GM23338 (cell line): Measurements from ENCODE around the gene ISCA1. TPM values are rescaled to one million over a fixed set of nuclear protein-coding genes. Genes with fewer than 3 reads are reported as not detected.

ENCODE experiments used
- ATAC-seq: fragments of 200-7000 bp; cut with Tn5 transposase; 3 replicates; pipeline ENCODE4 v1.9.1; 2020
- DNase-seq: peaks from one replicate; pipeline ENCODE4 v3.0.0-alpha.2; 2015; ENCODE audit warnings: low spot score
- H2AFZ ChIP-seq: fragments of 200-600 bp; sonication (generic); 2 replicates; pipeline ENCODE4 v1.8.0; 2016; ENCODE audit warnings: antibody characterized with exemption, mild to moderate bottlenecking, moderate library complexity
- H3F3A ChIP-seq: fragments of 200-600 bp; sonication (generic); replicated peaks from 2 replicates; pipeline ENCODE4 v1.8.0; 2017; ENCODE audit warnings: antibody characterized with exemption, mixed run types, low read depth
- H3K27ac ChIP-seq: fragments of 200-600 bp; sonication (generic); 2 replicates; pipeline ENCODE4 v1.6.1; 2016; ENCODE audit warnings: low read depth
- H3K27me3 ChIP-seq: fragments of 200-600 bp; sonication (generic); 2 replicates; pipeline ENCODE4 v1.8.0; 2016; ENCODE audit warnings: mild to moderate bottlenecking, mixed run types, moderate library complexity; ENCODE audit not compliant: insufficient read depth
- H3K36me3 ChIP-seq: fragments of 200-600 bp; sonication (generic); 2 replicates; pipeline ENCODE4 v1.8.0; 2016; ENCODE audit warnings: mild to moderate bottlenecking; ENCODE audit not compliant: insufficient read depth
- H3K4me1 ChIP-seq: fragments of 200-600 bp; sonication (generic); 2 replicates; pipeline ENCODE4 v1.8.0; 2016; ENCODE audit warnings: mild to moderate bottlenecking, moderate library complexity; ENCODE audit not compliant: insufficient read depth
- H3K4me2 ChIP-seq: fragments of 200-600 bp; sonication (generic); 2 replicates; pipeline ENCODE4 v1.7.1; 2017; ENCODE audit warnings: mixed run types
- H3K4me3 ChIP-seq: fragments of 200-600 bp; sonication (generic); 2 replicates; pipeline ENCODE4 v1.6.1; 2016; ENCODE audit warnings: mixed run types
- H3K79me2 ChIP-seq: fragments of 200-600 bp; sonication (generic); replicated peaks from 2 replicates; pipeline ENCODE4 v1.8.0; 2017; ENCODE audit warnings: mild to moderate bottlenecking; ENCODE audit not compliant: insufficient read depth
- H3K9me2 ChIP-seq: fragments of 200-600 bp; sonication (generic); 2 replicates; pipeline ENCODE4 v1.8.0; 2017; ENCODE audit not compliant: insufficient read depth
- H4K20me1 ChIP-seq: fragments of 200-600 bp; sonication (generic); replicated peaks from 2 replicates; pipeline ENCODE4 v1.8.0; 2017; ENCODE audit warnings: mild to moderate bottlenecking; ENCODE audit not compliant: insufficient read depth
- H3K27ac Mint-ChIP-seq: 2 replicates; pipeline ENCODE4 v1.8.0; 2020; ENCODE audit warnings: inconsistent platforms, mild to moderate bottlenecking, moderate library complexity, mixed read lengths
- H3K27me3 Mint-ChIP-seq: 3 replicates; pipeline ENCODE4 v1.8.0; 2022; ENCODE audit warnings: low read depth, mild to moderate bottlenecking, moderate library complexity, mixed read lengths, inconsistent platforms; ENCODE audit not compliant: insufficient read depth, poor library complexity
- H3K36me3 Mint-ChIP-seq: 3 replicates; pipeline ENCODE4 v1.8.0; 2021; ENCODE audit warnings: low read depth, mild to moderate bottlenecking, inconsistent platforms, moderate library complexity, mixed read lengths
- H3K4me1 Mint-ChIP-seq: 3 replicates; pipeline ENCODE4 v1.8.0; 2020; ENCODE audit warnings: mild to moderate bottlenecking, inconsistent platforms, mixed read lengths
- H3K4me3 Mint-ChIP-seq: 3 replicates; pipeline ENCODE4 v1.8.0; 2021; ENCODE audit warnings: moderate library complexity, mild to moderate bottlenecking, inconsistent platforms, mixed read lengths
- H3K9me3 Mint-ChIP-seq: 3 replicates; pipeline ENCODE4 v1.8.0; 2020; ENCODE audit warnings: moderate library complexity, mild to moderate bottlenecking, inconsistent platforms, mixed read lengths
- CREB1 ChIP-seq: fragments of 250-450 bp; sonication (Bioruptor Pico); IDR thresholded peaks from 2 replicates; pipeline ENCODE4 v1.5.0; 2020; ENCODE audit warnings: low read depth, mild to moderate bottlenecking, moderate library complexity
- EZH2 ChIP-seq: fragments of 200-600 bp; sonication (generic); IDR thresholded peaks from one replicate; pipeline ENCODE4 v1.8.0; 2017; ENCODE audit warnings: antibody characterized with exemption, mild to moderate bottlenecking, low read depth; ENCODE audit not compliant: unreplicated experiment
- EZH2phosphoT487 ChIP-seq: fragments of 200-600 bp; sonication (generic); IDR thresholded peaks from one replicate; pipeline ENCODE4 v1.8.1; 2018; ENCODE audit warnings: antibody characterized with exemption; ENCODE audit not compliant: unreplicated experiment
- JUNB ChIP-seq: IDR thresholded peaks from one replicate; pipeline ENCODE4 v1.6.1; 2016; ENCODE audit warnings: antibody characterized with exemption; ENCODE audit not compliant: unreplicated experiment
- NANOG ChIP-seq: IDR thresholded peaks from 2 replicates; pipeline ENCODE4 v1.6.1; 2016; ENCODE audit warnings: antibody characterized with exemption, borderline replicate concordance
- POLR2AphosphoS5 ChIP-seq: IDR thresholded peaks from 2 replicates; pipeline ENCODE4 v1.6.1; 2016; ENCODE audit warnings: antibody characterized with exemption, low read depth
- STAT1 ChIP-seq: IDR thresholded peaks from one replicate; pipeline ENCODE4 v1.6.1; 2016; ENCODE audit warnings: antibody characterized with exemption; ENCODE audit not compliant: unreplicated experiment
- ZNF114 ChIP-seq: fragments of 250-450 bp; sonication (Bioruptor Pico); IDR thresholded peaks from 2 replicates; pipeline ENCODE4 v1.5.0; 2020; ENCODE audit warnings: mild to moderate bottlenecking, moderate library complexity
- ZNF331 ChIP-seq: fragments of 250-450 bp; sonication (Bioruptor Pico); IDR thresholded peaks from 2 replicates; pipeline ENCODE4 v1.5.0; 2020; ENCODE audit warnings: low read depth, mild to moderate bottlenecking, moderate library complexity
- polyA plus RNA-seq: library from polyadenylated mRNA; unstranded; fragments of >200 nt; fragmentation: Nextera tagmentation; extraction: Ambion mirVana; gene quantifications from 2 replicates; pipeline ENCODE4 v1.2.1, GENCODE V29; 2016
- total RNA-seq: library from RNA; depleted of rRNA; stranded (reverse); fragments of >200 nt; shearing (Covaris generic); gene quantifications from 2 replicates; pipeline ENCODE4 v1.2.3, GENCODE V29; 2014
- TF ChIP-seq, protein P1 (sequence below): IDR thresholded peaks from 2 replicates; pipeline ENCODE4 v1.6.1; 2016; ENCODE audit warnings: antibody characterized with exemption
- TF ChIP-seq, protein P2 (sequence below), 2 experiments: fragments of 200-600 bp in 1 of 2; sonication (generic) in 1 of 2; conservative IDR thresholded peaks; 2 replicates each; pipeline versions ENCODE4 v1.5.1 to v1.6.1; 2016 to 2017; ENCODE audit warnings: antibody characterized with exemption in 2 of 2, low read depth in 2 of 2, mild to moderate bottlenecking in 2 of 2, moderate library complexity in 1 of 2
- TF ChIP-seq, protein P3 (sequence below): fragments of 250-450 bp; sonication (Bioruptor Pico); IDR thresholded peaks from 2 replicates; pipeline ENCODE4 v1.5.0; 2020; ENCODE audit warnings: mild to moderate bottlenecking, moderate library complexity
- TF ChIP-seq, protein P4 (sequence below): IDR thresholded peaks from one replicate; pipeline ENCODE4 v1.6.1; 2018; ENCODE audit warnings: antibody characterized with exemption; ENCODE audit not compliant: unreplicated experiment

ISCA1 gene
- total and polyA plus RNA-seq, 2 experiments from 2014 or later = 54.9 to 61.0 TPM

DNA sequence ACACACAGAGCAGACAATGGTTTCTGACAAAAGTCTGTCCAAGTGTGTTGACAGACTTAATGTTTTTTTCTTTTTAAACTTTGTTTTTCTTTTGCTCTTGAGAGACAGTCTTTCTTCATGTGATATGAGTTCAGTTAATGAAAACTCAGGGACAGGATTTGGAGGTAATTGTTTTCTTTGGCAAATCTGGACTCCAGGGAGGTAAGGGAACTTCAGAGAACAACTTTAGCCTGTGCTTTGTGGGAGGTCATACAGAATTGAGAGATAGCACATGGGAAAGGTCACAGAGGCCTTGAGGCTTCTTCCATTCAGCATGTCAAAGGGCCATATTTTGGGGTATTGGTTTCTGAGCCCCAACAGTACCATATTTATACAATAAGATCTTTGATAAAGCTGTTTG is 32.2 kb downstream of the ISCA1 start:
- no peak overlapping the region for H3K4me3 ChIP-seq
- Mint-ChIP-seq H3K27me3 (peaks cover 3% of the 10 kb centered on the region), H3K36me3 (peaks cover 13% of the 10 kb centered on the region; the same call in 2 of the 3 replicates), H3K9me3 (peaks cover 28% of the 10 kb centered on the region), H3K4me3 (no peak overlapping the region), H3K27ac (no peak overlapping the region), H3K4me1 (no peaks in the 10 kb centered on the region; the same call in 2 of the 3 replicates)
- DNase-seq (no peak), ATAC-seq (no peak)
- no peaks in the 10 kb centered on the region for H3K9me2 ChIP-seq
- peaks cover 9% of the 10 kb centered on the region; the same call in 1 of the 2 replicates for H3K36me3 ChIP-seq
- no peak overlapping the region for H3K27ac ChIP-seq
- no peaks in the 10 kb centered on the region for H3K79me2 ChIP-seq
- no peaks in the 10 kb centered on the region for H4K20me1 ChIP-seq
- H3K4me2 ChIP-seq = no peak overlapping the region
- no peaks in the 10 kb centered on the region for H3F3A ChIP-seq
- H2AFZ ChIP-seq = no peak overlapping the region
- TF ChIP-seq, protein P1, sequence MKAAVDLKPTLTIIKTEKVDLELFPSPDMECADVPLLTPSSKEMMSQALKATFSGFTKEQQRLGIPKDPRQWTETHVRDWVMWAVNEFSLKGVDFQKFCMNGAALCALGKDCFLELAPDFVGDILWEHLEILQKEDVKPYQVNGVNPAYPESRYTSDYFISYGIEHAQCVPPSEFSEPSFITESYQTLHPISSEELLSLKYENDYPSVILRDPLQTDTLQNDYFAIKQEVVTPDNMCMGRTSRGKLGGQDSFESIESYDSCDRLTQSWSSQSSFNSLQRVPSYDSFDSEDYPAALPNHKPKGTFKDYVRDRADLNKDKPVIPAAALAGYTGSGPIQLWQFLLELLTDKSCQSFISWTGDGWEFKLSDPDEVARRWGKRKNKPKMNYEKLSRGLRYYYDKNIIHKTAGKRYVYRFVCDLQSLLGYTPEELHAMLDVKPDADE = no peak
- TF ChIP-seq EZH2 (no peak), JUNB (no peak), EZH2phosphoT487 (no peak), POLR2AphosphoS5 (no peak), CREB1 (CRISPR knock-in tag) (no peak), STAT1 (no peak), NANOG (no peak), ZNF331 (CRISPR knock-in tag) (no peak), ZNF114 (CRISPR knock-in tag) (no peak)
- TF ChIP-seq, protein P2, sequence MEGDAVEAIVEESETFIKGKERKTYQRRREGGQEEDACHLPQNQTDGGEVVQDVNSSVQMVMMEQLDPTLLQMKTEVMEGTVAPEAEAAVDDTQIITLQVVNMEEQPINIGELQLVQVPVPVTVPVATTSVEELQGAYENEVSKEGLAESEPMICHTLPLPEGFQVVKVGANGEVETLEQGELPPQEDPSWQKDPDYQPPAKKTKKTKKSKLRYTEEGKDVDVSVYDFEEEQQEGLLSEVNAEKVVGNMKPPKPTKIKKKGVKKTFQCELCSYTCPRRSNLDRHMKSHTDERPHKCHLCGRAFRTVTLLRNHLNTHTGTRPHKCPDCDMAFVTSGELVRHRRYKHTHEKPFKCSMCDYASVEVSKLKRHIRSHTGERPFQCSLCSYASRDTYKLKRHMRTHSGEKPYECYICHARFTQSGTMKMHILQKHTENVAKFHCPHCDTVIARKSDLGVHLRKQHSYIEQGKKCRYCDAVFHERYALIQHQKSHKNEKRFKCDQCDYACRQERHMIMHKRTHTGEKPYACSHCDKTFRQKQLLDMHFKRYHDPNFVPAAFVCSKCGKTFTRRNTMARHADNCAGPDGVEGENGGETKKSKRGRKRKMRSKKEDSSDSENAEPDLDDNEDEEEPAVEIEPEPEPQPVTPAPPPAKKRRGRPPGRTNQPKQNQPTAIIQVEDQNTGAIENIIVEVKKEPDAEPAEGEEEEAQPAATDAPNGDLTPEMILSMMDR (conservative IDR thresholded peaks at IDR 0.05; ENCODE audit: low read depth in 2 of 2) = no peak
- TF ChIP-seq, protein P3, sequence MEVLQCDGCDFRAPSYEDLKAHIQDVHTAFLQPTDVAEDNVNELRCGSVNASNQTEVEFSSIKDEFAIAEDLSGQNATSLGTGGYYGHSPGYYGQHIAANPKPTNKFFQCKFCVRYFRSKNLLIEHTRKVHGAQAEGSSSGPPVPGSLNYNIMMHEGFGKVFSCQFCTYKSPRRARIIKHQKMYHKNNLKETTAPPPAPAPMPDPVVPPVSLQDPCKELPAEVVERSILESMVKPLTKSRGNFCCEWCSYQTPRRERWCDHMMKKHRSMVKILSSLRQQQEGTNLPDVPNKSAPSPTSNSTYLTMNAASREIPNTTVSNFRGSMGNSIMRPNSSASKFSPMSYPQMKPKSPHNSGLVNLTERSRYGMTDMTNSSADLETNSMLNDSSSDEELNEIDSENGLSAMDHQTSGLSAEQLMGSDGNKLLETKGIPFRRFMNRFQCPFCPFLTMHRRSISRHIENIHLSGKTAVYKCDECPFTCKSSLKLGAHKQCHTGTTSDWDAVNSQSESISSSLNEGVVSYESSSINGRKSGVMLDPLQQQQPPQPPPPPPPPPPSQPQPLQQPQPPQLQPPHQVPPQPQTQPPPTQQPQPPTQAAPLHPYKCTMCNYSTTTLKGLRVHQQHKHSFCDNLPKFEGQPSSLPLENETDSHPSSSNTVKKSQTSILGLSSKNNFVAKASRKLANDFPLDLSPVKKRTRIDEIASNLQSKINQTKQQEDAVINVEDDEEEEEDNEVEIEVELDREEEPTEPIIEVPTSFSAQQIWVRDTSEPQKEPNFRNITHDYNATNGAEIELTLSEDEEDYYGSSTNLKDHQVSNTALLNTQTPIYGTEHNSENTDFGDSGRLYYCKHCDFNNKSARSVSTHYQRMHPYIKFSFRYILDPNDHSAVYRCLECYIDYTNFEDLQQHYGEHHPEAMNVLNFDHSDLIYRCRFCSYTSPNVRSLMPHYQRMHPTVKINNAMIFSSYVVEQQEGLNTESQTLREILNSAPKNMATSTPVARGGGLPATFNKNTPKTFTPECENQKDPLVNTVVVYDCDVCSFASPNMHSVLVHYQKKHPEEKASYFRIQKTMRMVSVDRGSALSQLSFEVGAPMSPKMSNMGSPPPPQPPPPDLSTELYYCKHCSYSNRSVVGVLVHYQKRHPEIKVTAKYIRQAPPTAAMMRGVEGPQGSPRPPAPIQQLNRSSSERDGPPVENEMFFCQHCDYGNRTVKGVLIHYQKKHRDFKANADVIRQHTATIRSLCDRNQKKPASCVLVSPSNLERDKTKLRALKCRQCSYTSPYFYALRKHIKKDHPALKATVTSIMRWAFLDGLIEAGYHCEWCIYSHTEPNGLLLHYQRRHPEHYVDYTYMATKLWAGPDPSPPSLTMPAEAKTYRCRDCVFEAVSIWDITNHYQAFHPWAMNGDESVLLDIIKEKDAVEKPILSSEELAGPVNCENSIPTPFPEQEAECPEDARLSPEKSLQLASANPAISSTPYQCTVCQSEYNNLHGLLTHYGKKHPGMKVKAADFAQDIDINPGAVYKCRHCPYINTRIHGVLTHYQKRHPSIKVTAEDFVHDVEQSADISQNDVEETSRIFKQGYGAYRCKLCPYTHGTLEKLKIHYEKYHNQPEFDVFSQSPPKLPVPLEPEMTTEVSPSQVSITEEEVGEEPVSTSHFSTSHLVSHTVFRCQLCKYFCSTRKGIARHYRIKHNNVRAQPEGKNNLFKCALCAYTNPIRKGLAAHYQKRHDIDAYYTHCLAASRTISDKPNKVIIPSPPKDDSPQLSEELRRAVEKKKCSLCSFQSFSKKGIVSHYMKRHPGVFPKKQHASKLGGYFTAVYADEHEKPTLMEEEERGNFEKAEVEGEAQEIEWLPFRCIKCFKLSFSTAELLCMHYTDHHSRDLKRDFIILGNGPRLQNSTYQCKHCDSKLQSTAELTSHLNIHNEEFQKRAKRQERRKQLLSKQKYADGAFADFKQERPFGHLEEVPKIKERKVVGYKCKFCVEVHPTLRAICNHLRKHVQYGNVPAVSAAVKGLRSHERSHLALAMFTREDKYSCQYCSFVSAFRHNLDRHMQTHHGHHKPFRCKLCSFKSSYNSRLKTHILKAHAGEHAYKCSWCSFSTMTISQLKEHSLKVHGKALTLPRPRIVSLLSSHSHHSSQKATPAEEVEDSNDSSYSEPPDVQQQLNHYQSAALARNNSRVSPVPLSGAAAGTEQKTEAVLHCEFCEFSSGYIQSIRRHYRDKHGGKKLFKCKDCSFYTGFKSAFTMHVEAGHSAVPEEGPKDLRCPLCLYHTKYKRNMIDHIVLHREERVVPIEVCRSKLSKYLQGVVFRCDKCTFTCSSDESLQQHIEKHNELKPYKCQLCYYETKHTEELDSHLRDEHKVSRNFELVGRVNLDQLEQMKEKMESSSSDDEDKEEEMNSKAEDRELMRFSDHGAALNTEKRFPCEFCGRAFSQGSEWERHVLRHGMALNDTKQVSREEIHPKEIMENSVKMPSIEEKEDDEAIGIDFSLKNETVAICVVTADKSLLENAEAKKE (CRISPR knock-in tag) = no peak
- TF ChIP-seq, protein P4, sequence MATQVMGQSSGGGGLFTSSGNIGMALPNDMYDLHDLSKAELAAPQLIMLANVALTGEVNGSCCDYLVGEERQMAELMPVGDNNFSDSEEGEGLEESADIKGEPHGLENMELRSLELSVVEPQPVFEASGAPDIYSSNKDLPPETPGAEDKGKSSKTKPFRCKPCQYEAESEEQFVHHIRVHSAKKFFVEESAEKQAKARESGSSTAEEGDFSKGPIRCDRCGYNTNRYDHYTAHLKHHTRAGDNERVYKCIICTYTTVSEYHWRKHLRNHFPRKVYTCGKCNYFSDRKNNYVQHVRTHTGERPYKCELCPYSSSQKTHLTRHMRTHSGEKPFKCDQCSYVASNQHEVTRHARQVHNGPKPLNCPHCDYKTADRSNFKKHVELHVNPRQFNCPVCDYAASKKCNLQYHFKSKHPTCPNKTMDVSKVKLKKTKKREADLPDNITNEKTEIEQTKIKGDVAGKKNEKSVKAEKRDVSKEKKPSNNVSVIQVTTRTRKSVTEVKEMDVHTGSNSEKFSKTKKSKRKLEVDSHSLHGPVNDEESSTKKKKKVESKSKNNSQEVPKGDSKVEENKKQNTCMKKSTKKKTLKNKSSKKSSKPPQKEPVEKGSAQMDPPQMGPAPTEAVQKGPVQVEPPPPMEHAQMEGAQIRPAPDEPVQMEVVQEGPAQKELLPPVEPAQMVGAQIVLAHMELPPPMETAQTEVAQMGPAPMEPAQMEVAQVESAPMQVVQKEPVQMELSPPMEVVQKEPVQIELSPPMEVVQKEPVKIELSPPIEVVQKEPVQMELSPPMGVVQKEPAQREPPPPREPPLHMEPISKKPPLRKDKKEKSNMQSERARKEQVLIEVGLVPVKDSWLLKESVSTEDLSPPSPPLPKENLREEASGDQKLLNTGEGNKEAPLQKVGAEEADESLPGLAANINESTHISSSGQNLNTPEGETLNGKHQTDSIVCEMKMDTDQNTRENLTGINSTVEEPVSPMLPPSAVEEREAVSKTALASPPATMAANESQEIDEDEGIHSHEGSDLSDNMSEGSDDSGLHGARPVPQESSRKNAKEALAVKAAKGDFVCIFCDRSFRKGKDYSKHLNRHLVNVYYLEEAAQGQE = no peak
- no peaks in the 10 kb centered on the region for H3K27me3 ChIP-seq
- H3K4me1 ChIP-seq = peaks cover 4% of the 10 kb centered on the region; the same call in 1 of the 2 replicates
